Measurements from ENCODE around the gene CTNNA3. TPM values are rescaled to one million over a fixed set of nuclear protein-coding genes. Genes with fewer than 3 reads are reported as not detected.
"Not testable (repeated sequence)": the region's sequence is repeated elsewhere in the genome, so short reads cannot be mapped to it uniquely, and the experiment has no call there.

CTNNA3 gene
- total RNA-seq (not detected), polyA plus RNA-seq (not detected)

- ATAC-seq (ENCODE audit: low read depth in 2 of 2) (no peak), DNase-seq (no peak)
- Mint-ChIP-seq H3K4me3 (no peak within 1 kb of the TSS), H3K9me3 (peaks cover 0 to 2% (median 0%) of the 10 kb centered on the region in 7 donors), H3K4me1 (peaks cover 0 to 26% (median 10%) of the 10 kb centered on the region in 4 donors), H3K27me3 (peaks cover 47% of the 10 kb centered on the region), H3K27ac (no peak within 1 kb of the TSS), H3K36me3 (no peaks in the 10 kb centered on the region)
- H3K9me3 ChIP-seq (ENCODE audit: control insufficient read depth in 2 of 2, low read length in 2 of 2), result no peaks in the 10 kb centered on the region
- no peaks in the 10 kb centered on the region for H3K36me3 ChIP-seq (ENCODE audit: control insufficient read depth, insufficient read depth, low read length)
- no peaks in the 10 kb centered on the region for H3K4me1 ChIP-seq (ENCODE audit: control insufficient read depth, insufficient read depth, low read length, poor library complexity, severe bottlenecking)
- no peak within 1 kb of the TSS for H3K27ac ChIP-seq (ENCODE audit: insufficient read depth, low read length, poor library complexity, severe bottlenecking)
- H3K27me3 ChIP-seq (ENCODE audit: control insufficient read depth, insufficient read depth, low read length), result peaks cover 3% of the 10 kb centered on the region
- no peak within 1 kb of the TSS for H3K4me3 ChIP-seq (ENCODE audit: low read depth, low read length)
These were observed at the start of gene CTNNA3 for GRCh38 chr10:67696029-67696428. Gene CTNNA3, minus strand, starts transcription at chr10:67696195.

- Histone ChIP-seq H3K4me3 (ENCODE audit: low read depth, low read length) (no peak overlapping the region), H3K9me3 (ENCODE audit: control insufficient read depth in 2 of 2, low read length in 2 of 2) (no peaks in the 10 kb centered on the region), H3K4me1 (ENCODE audit: control insufficient read depth, insufficient read depth, low read length, poor library complexity, severe bottlenecking) (no peaks in the 10 kb centered on the region), H3K27ac (ENCODE audit: insufficient read depth, low read length, poor library complexity, severe bottlenecking) (no peak overlapping the region), H3K27me3 (ENCODE audit: control insufficient read depth, insufficient read depth, low read length) (peaks cover 10% of the 10 kb centered on the region), H3K36me3 (ENCODE audit: control insufficient read depth, insufficient read depth, low read length) (no peaks in the 10 kb centered on the region)
- Mint-ChIP-seq H3K4me1 (peaks cover 0 to 7% (median 2%) of the 10 kb centered on the region in 4 donors), H3K9me3 (peaks cover 0 to 7% (median 0%) of the 10 kb centered on the region in 7 donors), H3K27ac (no peak overlapping the region), H3K4me3 (no peak overlapping the region), H3K36me3 (no peaks in the 10 kb centered on the region), H3K27me3 (peaks cover 10% of the 10 kb centered on the region)
- ATAC-seq (ENCODE audit: low read depth in 2 of 2), result no peak
- peak in 1 of 3 donors; percentile 12 for DNase-seq
These were observed 39.4 kb upstream of the CTNNA3 start for GRCh38 chr10:67735430-67735829.

GRCh38 chr10:67733511-67733910, 37.5 kb upstream of the CTNNA3 start:
- Histone ChIP-seq H3K4me1 (ENCODE audit: control insufficient read depth, insufficient read depth, low read length, poor library complexity, severe bottlenecking) (no peaks in the 10 kb centered on the region), H3K36me3 (ENCODE audit: control insufficient read depth, insufficient read depth, low read length) (no peaks in the 10 kb centered on the region), H3K4me3 (ENCODE audit: low read depth, low read length) (no peak overlapping the region), H3K27ac (ENCODE audit: insufficient read depth, low read length, poor library complexity, severe bottlenecking) (no peak overlapping the region), H3K9me3 (ENCODE audit: control insufficient read depth in 2 of 2, low read length in 2 of 2) (no peaks in the 10 kb centered on the region), H3K27me3 (ENCODE audit: control insufficient read depth, insufficient read depth, low read length) (peaks cover 10% of the 10 kb centered on the region)
- H3K4me3 Mint-ChIP-seq, result no peak overlapping the region
- no peaks in the 10 kb centered on the region for H3K36me3 Mint-ChIP-seq
- peaks cover 0 to 2% (median 0%) of the 10 kb centered on the region in 7 donors for H3K9me3 Mint-ChIP-seq
- DNase-seq (no peak), ATAC-seq (ENCODE audit: low read depth in 2 of 2) (no peak)
- peaks cover 0 to 7% (median 2%) of the 10 kb centered on the region in 4 donors for H3K4me1 Mint-ChIP-seq
- H3K27me3 Mint-ChIP-seq, result peaks cover 9% of the 10 kb centered on the region
- H3K27ac Mint-ChIP-seq, result no peak overlapping the region

GRCh38 chr10:67725567-67725966, 29.6 kb upstream of the CTNNA3 start:
- H3K4me3 Mint-ChIP-seq, result no peak overlapping the region
- H3K36me3 Mint-ChIP-seq, result no peaks in the 10 kb centered on the region
- H3K4me3 ChIP-seq (ENCODE audit: low read depth, low read length), result no peak overlapping the region

GRCh38 chr10:67723601-67724000, 27.6 kb upstream of the CTNNA3 start:
- no peak overlapping the region for H3K4me3 Mint-ChIP-seq
- no peaks in the 10 kb centered on the region for H3K9me3 Mint-ChIP-seq
- Histone ChIP-seq H3K36me3 (ENCODE audit: control insufficient read depth, insufficient read depth, low read length) (no peaks in the 10 kb centered on the region), H3K4me3 (ENCODE audit: low read depth, low read length) (no peak overlapping the region), H3K4me1 (ENCODE audit: control insufficient read depth, insufficient read depth, low read length, poor library complexity, severe bottlenecking) (no peaks in the 10 kb centered on the region), H3K9me3 (ENCODE audit: control insufficient read depth in 2 of 2, low read length in 2 of 2) (no peaks in the 10 kb centered on the region), H3K27ac (ENCODE audit: insufficient read depth, low read length, poor library complexity, severe bottlenecking) (no peak overlapping the region), H3K27me3 (ENCODE audit: control insufficient read depth, insufficient read depth, low read length) (no peaks in the 10 kb centered on the region)
- peaks cover 11% of the 10 kb centered on the region for H3K27me3 Mint-ChIP-seq
- H3K27ac Mint-ChIP-seq, result peak overlapping the region in 1 of 3 donors; percentile 0
- ATAC-seq (ENCODE audit: low read depth in 2 of 2) (no peak), DNase-seq (no peak)
- H3K36me3 Mint-ChIP-seq, result no peaks in the 10 kb centered on the region
- no peaks in the 10 kb centered on the region for H3K4me1 Mint-ChIP-seq

More at GRCh38 chr10:67725567-67725966, 29.6 kb upstream of the CTNNA3 start:
- no peaks in the 10 kb centered on the region for H3K4me1 Mint-ChIP-seq
- Histone ChIP-seq H3K27ac (ENCODE audit: insufficient read depth, low read length, poor library complexity, severe bottlenecking) (no peak overlapping the region), H3K27me3 (ENCODE audit: control insufficient read depth, insufficient read depth, low read length) (no peaks in the 10 kb centered on the region), H3K4me1 (ENCODE audit: control insufficient read depth, insufficient read depth, low read length, poor library complexity, severe bottlenecking) (no peaks in the 10 kb centered on the region), H3K9me3 (ENCODE audit: control insufficient read depth in 2 of 2, low read length in 2 of 2) (no peaks in the 10 kb centered on the region), H3K36me3 (ENCODE audit: control insufficient read depth, insufficient read depth, low read length) (no peaks in the 10 kb centered on the region)
- H3K27me3 Mint-ChIP-seq, result peaks cover 8% of the 10 kb centered on the region
- H3K27ac Mint-ChIP-seq, result no peak overlapping the region
- peak in 1 of 3 donors; percentile 11 for DNase-seq
- ATAC-seq (ENCODE audit: low read depth in 2 of 2), result no peak
- H3K9me3 Mint-ChIP-seq, result no peaks in the 10 kb centered on the region

- peaks cover 11% of the 10 kb centered on the region for H3K27me3 Mint-ChIP-seq
- H3K4me3 ChIP-seq (ENCODE audit: low read depth, low read length), result no peak overlapping the region
- H3K4me1 Mint-ChIP-seq, result no peaks in the 10 kb centered on the region
- H3K27ac ChIP-seq (ENCODE audit: insufficient read depth, low read length, poor library complexity, severe bottlenecking), result no peak overlapping the region
- no peaks in the 10 kb centered on the region for H3K36me3 ChIP-seq (ENCODE audit: control insufficient read depth, insufficient read depth, low read length)
- no peaks in the 10 kb centered on the region for H3K27me3 ChIP-seq (ENCODE audit: control insufficient read depth, insufficient read depth, low read length)
- H3K36me3 Mint-ChIP-seq, result no peaks in the 10 kb centered on the region
- no peaks in the 10 kb centered on the region for H3K4me1 ChIP-seq (ENCODE audit: control insufficient read depth, insufficient read depth, low read length, poor library complexity, severe bottlenecking)
- H3K4me3 Mint-ChIP-seq, result peak overlapping the region in 1 of 4 donors; percentile 17
- no peak for ATAC-seq (ENCODE audit: low read depth in 2 of 2)
- no peak overlapping the region for H3K27ac Mint-ChIP-seq
- no peaks in the 10 kb centered on the region for H3K9me3 ChIP-seq (ENCODE audit: control insufficient read depth in 2 of 2, low read length in 2 of 2)
- H3K9me3 Mint-ChIP-seq, result no peaks in the 10 kb centered on the region
- DNase-seq, result no peak
These were observed 26.1 kb upstream of the CTNNA3 start for GRCh38 chr10:67722113-67722512.

- not testable (repeated sequence) for H3K9me3 Mint-ChIP-seq; H3K4me3 ChIP-seq (ENCODE audit: low read depth, low read length); H3K27me3 ChIP-seq (ENCODE audit: control insufficient read depth, insufficient read depth, low read length); H3K27me3 Mint-ChIP-seq; H3K4me1 Mint-ChIP-seq; ATAC-seq (ENCODE audit: low read depth in 2 of 2); H3K9me3 ChIP-seq (ENCODE audit: control insufficient read depth in 2 of 2, low read length in 2 of 2); H3K4me1 ChIP-seq (ENCODE audit: control insufficient read depth, insufficient read depth, low read length, poor library complexity, severe bottlenecking); DNase-seq; H3K4me3 Mint-ChIP-seq; H3K36me3 ChIP-seq (ENCODE audit: control insufficient read depth, insufficient read depth, low read length); H3K36me3 Mint-ChIP-seq; H3K27ac ChIP-seq (ENCODE audit: insufficient read depth, low read length, poor library complexity, severe bottlenecking)
- peak overlapping the region in 1 of 3 donors; percentile 16 for H3K27ac Mint-ChIP-seq
These were observed 20.5 kb upstream of the CTNNA3 start for GRCh38 chr10:67716455-67716854.

GRCh38 chr10:67705921-67706320, 9.9 kb upstream of the CTNNA3 start:
- Mint-ChIP-seq H3K36me3 (no peaks in the 10 kb centered on the region), H3K4me3 (no peak overlapping the region), H3K27ac (no peak overlapping the region), H3K4me1 (no peaks in the 10 kb centered on the region), H3K9me3 (peaks cover 0 to 9% (median 4%) of the 10 kb centered on the region in 7 donors), H3K27me3 (peaks cover 15% of the 10 kb centered on the region)
- no peak overlapping the region for H3K27ac ChIP-seq (ENCODE audit: insufficient read depth, low read length, poor library complexity, severe bottlenecking)
- no peak for DNase-seq
- peaks cover 4% of the 10 kb centered on the region for H3K27me3 ChIP-seq (ENCODE audit: control insufficient read depth, insufficient read depth, low read length)
- no peak for ATAC-seq (ENCODE audit: low read depth in 2 of 2)
- no peaks in the 10 kb centered on the region for H3K4me1 ChIP-seq (ENCODE audit: control insufficient read depth, insufficient read depth, low read length, poor library complexity, severe bottlenecking)
- no peaks in the 10 kb centered on the region for H3K36me3 ChIP-seq (ENCODE audit: control insufficient read depth, insufficient read depth, low read length)
- H3K9me3 ChIP-seq (ENCODE audit: control insufficient read depth in 2 of 2, low read length in 2 of 2), result no peaks in the 10 kb centered on the region
- no peak overlapping the region for H3K4me3 ChIP-seq (ENCODE audit: low read depth, low read length)
